PC-3 (cell line): ENCODE data around the gene INKA2. TPM values are rescaled to one million over a fixed set of nuclear protein-coding genes. Genes with fewer than 3 reads are reported as not detected.
A peak's percentile ranks its signal among the peaks of the same experiment; 100 is the strongest.

Source experiments
- ATAC-seq: fragments of 200-7000 bp; cut with Tn5 transposase; 2 replicates; pipeline ENCODE4 v1.9.1; 2020; ENCODE audit warnings: mild to moderate bottlenecking, moderate library complexity
- BruUV-seq: library from RNA; stranded (reverse); fragments of 400-500 nt; replicated peaks from 2 replicates; lab custom pipeline; 2021; lab: Mats Ljungman, UMichigan
- CTCF ChIA-PET: fragments of 300-600 bp; sonication (Branson Sonifier 250); formaldehyde crosslinking; loops from one replicate; lab custom pipeline; 2022; ENCODE audit warnings: antibody characterized with exemption; lab: Charles Lee
- POLR2A ChIA-PET: fragments of 300-600 bp; sonication (Branson Sonifier 250); formaldehyde crosslinking; loops from one replicate; lab custom pipeline; 2022; ENCODE audit warnings: antibody characterized with exemption; ENCODE audit not compliant: unreplicated experiment; lab: Charles Lee
- DNase-seq: peaks from one replicate; pipeline ENCODE4 v3.0.0-alpha.2; 2015
- H2AFZ ChIP-seq: fragments of 300-600 bp; sonication (generic); 2 replicates; pipeline ENCODE4 v1.6.0; 2016; ENCODE audit warnings: antibody characterized with exemption, low read length
- H3F3A ChIP-seq: fragments of 300-600 bp; sonication (generic); one replicate; pipeline ENCODE4 v1.6.0; 2017; ENCODE audit warnings: antibody characterized with exemption, low read length, control low read depth, mild to moderate bottlenecking; ENCODE audit not compliant: unreplicated experiment
- H3K27ac ChIP-seq: fragments of 300-600 bp; sonication (generic); 2 replicates; pipeline ENCODE4 v1.5.1; 2016; ENCODE audit warnings: mild to moderate bottlenecking, low read length
- H3K27me3 ChIP-seq: fragments of 300-600 bp; sonication (generic); 2 replicates; pipeline ENCODE4 v1.6.1; 2016; ENCODE audit warnings: low read length, mixed read lengths
- H3K36me3 ChIP-seq: fragments of 300-600 bp; sonication (generic); 2 replicates; pipeline ENCODE4 v1.6.1; 2016; ENCODE audit warnings: low read depth, mixed run types, low read length, mixed read lengths
- H3K4me1 ChIP-seq: fragments of 300-600 bp; sonication (generic); 2 replicates; pipeline ENCODE4 v1.5.1; 2016; ENCODE audit warnings: low read length; ENCODE audit not compliant: insufficient read depth
- H3K4me2 ChIP-seq: fragments of 300-600 bp; sonication (generic); 2 replicates; pipeline ENCODE4 v1.6.0; 2016; ENCODE audit warnings: low read length
- H3K4me3 ChIP-seq: fragments of 300-600 bp; sonication (generic); 2 replicates; pipeline ENCODE4 v1.5.1; 2016; ENCODE audit warnings: mild to moderate bottlenecking, low read length, mixed read lengths
- H3K79me2 ChIP-seq: fragments of 300-600 bp; sonication (generic); 2 replicates; pipeline ENCODE4 v1.6.1; 2017; ENCODE audit warnings: low read length, mixed read lengths
- H3K9ac ChIP-seq: fragments of 300-600 bp; sonication (generic); 2 replicates; pipeline ENCODE4 v1.6.0; 2016; ENCODE audit warnings: mild to moderate bottlenecking, low read length
- H3K9me2 ChIP-seq: fragments of 300-600 bp; sonication (generic); replicated peaks from 2 replicates; pipeline ENCODE4 v1.6.1; 2016; ENCODE audit warnings: mixed run types, low read length, mixed read lengths
- H3K9me3 ChIP-seq: fragments of 300-600 bp; sonication (generic); 2 replicates; pipeline ENCODE4 v1.6.1; 2016; ENCODE audit warnings: low read length, mixed read lengths
- H4K20me1 ChIP-seq: fragments of 300-600 bp; sonication (generic); 2 replicates; pipeline ENCODE4 v1.6.1; 2016; ENCODE audit warnings: low read length, mixed read lengths
- CTCF ChIP-seq: fragments of 300-600 bp; sonication (generic); conservative IDR thresholded peaks from 2 replicates; pipeline ENCODE4 v1.5.1; 2017; ENCODE audit warnings: antibody characterized with exemption, low read depth, mild to moderate bottlenecking, low read length
- EZH2 ChIP-seq: fragments of 300-600 bp; sonication (generic); IDR thresholded peaks from one replicate; pipeline ENCODE4 v1.6.1; 2017; ENCODE audit warnings: antibody characterized with exemption, mild to moderate bottlenecking, low read length; ENCODE audit not compliant: unreplicated experiment
- EZH2phosphoT487 ChIP-seq: fragments of 300-600 bp; sonication (generic); IDR thresholded peaks from 2 replicates; pipeline ENCODE4 v1.6.1; 2018; ENCODE audit warnings: mild to moderate bottlenecking, antibody characterized with exemption, low read length, borderline replicate concordance
- intact Hi-C: fragments of 100-400 bp; cut with micrococcal nuclease; formaldehyde crosslinking; loops from 2 replicates; pipeline ENCODE4 v1.9.0; 2023
- total RNA-seq: library from RNA; depleted of rRNA; stranded (reverse); fragments of >200 nt; gene quantifications from 2 replicates; pipeline ENCODE4 v1.2.3, GENCODE V29; 2014

Gene INKA2
- total RNA-seq, 1 experiment from 2014 or later: 0.11 TPM

DNA sequence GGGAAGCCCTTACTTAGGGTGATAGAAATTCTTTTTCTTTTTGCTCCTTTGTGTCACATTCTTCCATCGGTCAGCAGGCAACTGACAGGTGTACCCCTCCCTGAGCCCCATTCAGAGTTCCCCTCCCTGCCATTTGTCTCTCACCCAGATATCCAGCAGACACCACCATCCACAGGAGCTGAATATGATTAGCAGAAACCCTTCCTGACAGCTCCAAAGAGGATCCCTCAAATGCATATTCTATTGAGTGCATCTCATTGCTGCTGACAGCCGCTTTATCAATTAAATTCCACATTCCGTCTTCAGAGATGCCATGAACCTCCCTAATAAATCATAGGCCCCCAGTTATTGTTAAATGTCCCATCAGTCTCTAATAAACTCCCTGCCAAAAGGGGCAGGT, 10.4 kb upstream of the INKA2 start:
- no peak for ATAC-seq

DNA sequence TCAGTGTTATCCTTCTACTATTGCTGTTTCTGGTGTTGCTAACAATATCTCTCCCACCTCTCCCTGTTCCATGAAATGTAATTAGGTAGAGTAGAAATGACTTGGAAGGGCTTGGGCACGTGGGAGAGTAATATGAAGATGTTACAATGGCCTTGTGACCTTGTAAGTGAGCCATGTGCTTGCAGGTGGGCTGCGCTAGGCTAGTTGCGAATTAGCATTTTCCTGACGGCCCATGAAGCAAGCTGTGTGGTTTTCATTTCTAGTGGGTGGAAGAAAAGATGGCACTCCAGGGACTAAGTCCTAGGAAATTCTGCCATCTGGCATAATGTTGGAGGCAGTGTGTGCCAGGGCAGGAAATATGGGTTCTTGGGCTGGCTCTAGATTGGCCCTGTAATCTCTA, 8.8 kb upstream of the INKA2 start:
- Histone ChIP-seq H3K36me3 (no peaks in the 10 kb centered on the region), H3K27ac (no peak overlapping the region), H4K20me1 (no peaks in the 10 kb centered on the region), H2AFZ (no peak overlapping the region), H3K79me2 (no peaks in the 10 kb centered on the region), H3K27me3 (no peaks in the 10 kb centered on the region), H3K4me3 (no peak overlapping the region), H3K9me3 (no peaks in the 10 kb centered on the region), H3K9ac (no peak overlapping the region), H3K4me1 (no peaks in the 10 kb centered on the region), H3K4me2 (no peak overlapping the region), H3K9me2 (no peaks in the 10 kb centered on the region), H3F3A (no peaks in the 10 kb centered on the region)
- POLR2A ChIA-PET: no interaction called here
- intact Hi-C loops: loop anchor here (1.0 kb wide), 2 partner anchors 33 to 267 kb away; no protein-coding TSS in a partner anchor
- no TSS peak for BruUV-seq
- DNase-seq (no peak), ATAC-seq (no peak)
- TF ChIP-seq CTCF (no peak), EZH2 (no peak), EZH2phosphoT487 (no peak)
- CTCF ChIA-PET: interaction anchor here (1.2 to 1.6 kb wide), 4 partner anchors 22 to 266 kb away, joined by 4 to 24 read pairs (median 9); no protein-coding TSS in a partner anchor

More for the DNA sequence above, 10.4 kb upstream of the INKA2 start:
- no peak overlapping the region for H3K9ac ChIP-seq
- no peaks in the 10 kb centered on the region for H3K36me3 ChIP-seq
- H3K27ac ChIP-seq: no peak overlapping the region
- H3K4me3 ChIP-seq: no peak overlapping the region
- BruUV-seq: no TSS peak
- no peaks in the 10 kb centered on the region for H3K9me2 ChIP-seq
- H4K20me1 ChIP-seq: no peaks in the 10 kb centered on the region
- no peak overlapping the region for H3K4me2 ChIP-seq
- no peak overlapping the region for H2AFZ ChIP-seq
- no peak for DNase-seq
- no peaks in the 10 kb centered on the region for H3F3A ChIP-seq
- no peaks in the 10 kb centered on the region for H3K9me3 ChIP-seq
- H3K27me3 ChIP-seq: no peaks in the 10 kb centered on the region
- CTCF ChIA-PET: no interaction called here
- POLR2A ChIA-PET: no interaction called here
- peaks cover 2% of the 10 kb centered on the region for H3K4me1 ChIP-seq
- TF ChIP-seq EZH2phosphoT487: no peak
- TF ChIP-seq CTCF: no peak
- no peak for TF ChIP-seq EZH2
- intact Hi-C loops: no loop called here
- no peaks in the 10 kb centered on the region for H3K79me2 ChIP-seq

- Histone ChIP-seq H3K4me2 (no peak overlapping the region), H3K36me3 (no peaks in the 10 kb centered on the region), H2AFZ (no peak overlapping the region), H4K20me1 (no peaks in the 10 kb centered on the region), H3K27ac (no peak overlapping the region), H3K9me2 (no peaks in the 10 kb centered on the region), H3K27me3 (no peaks in the 10 kb centered on the region), H3K9ac (no peak overlapping the region), H3K4me3 (no peak overlapping the region), H3K4me1 (no peaks in the 10 kb centered on the region), H3K9me3 (no peaks in the 10 kb centered on the region), H3K79me2 (no peaks in the 10 kb centered on the region), H3F3A (no peaks in the 10 kb centered on the region)
- peak; percentile 92 for ATAC-seq
- DNase-seq: peak; percentile 85
- TF ChIP-seq EZH2 (no peak), EZH2phosphoT487 (no peak), CTCF (peak; percentile 84)
- ChIA-PET POLR2A (no interaction called here), CTCF (interaction anchor here (1.2 to 1.6 kb wide), 4 partner anchors 22 to 265 kb away, joined by 4 to 24 read pairs (median 9); no protein-coding TSS in a partner anchor)
- intact Hi-C loops: loop anchor here (1.0 kb wide), 2 partner anchors 32 to 266 kb away; no protein-coding TSS in a partner anchor
- BruUV-seq: no TSS peak
Measured at GRCh38 chr1:111747282-111747734, 8.1 kb upstream of the INKA2 start.
